ENCODE measurements around the gene ZSWIM5.
"Not testable (repeated sequence)": the region's sequence is repeated elsewhere in the genome, so short reads cannot be mapped to it uniquely, and the experiment has no call there.

Gene ZSWIM5

DNA sequence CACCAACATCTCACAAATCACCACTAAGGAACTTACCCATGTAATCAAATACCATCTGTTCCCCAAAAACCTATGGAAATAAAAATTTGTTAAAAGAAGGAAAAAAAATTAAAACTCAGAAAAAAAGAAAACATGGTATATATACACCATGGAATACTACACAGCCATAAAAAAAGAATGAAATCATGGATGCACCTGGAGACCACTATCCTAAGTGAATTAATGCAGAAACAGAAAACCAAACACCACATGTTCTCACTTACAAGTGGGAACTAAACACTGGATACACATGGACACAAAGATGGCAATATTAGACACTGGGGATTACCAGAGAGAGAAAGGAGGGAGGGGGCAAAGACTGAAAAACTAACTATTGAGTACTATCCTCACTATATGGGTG, 50.4 kb downstream of the ZSWIM5 start:
- no peak overlapping the region for H3K4me3 ChIP-seq (ENCODE audit: low read depth, low read length)
- DNase-seq (ENCODE audit: low read depth), result no peak

GRCh38 chr1:45155423-45155822, 51.0 kb downstream of the ZSWIM5 start:
- DNase-seq (ENCODE audit: low read depth), result no peak
- no peak overlapping the region for H3K4me3 ChIP-seq (ENCODE audit: low read depth, low read length)

- DNase-seq (ENCODE audit: low read depth), result no peak
- no peak overlapping the region for H3K4me3 ChIP-seq (ENCODE audit: low read depth, low read length)
Measured at GRCh38 chr1:45152126-45152525, 54.3 kb downstream of the ZSWIM5 start.

DNA sequence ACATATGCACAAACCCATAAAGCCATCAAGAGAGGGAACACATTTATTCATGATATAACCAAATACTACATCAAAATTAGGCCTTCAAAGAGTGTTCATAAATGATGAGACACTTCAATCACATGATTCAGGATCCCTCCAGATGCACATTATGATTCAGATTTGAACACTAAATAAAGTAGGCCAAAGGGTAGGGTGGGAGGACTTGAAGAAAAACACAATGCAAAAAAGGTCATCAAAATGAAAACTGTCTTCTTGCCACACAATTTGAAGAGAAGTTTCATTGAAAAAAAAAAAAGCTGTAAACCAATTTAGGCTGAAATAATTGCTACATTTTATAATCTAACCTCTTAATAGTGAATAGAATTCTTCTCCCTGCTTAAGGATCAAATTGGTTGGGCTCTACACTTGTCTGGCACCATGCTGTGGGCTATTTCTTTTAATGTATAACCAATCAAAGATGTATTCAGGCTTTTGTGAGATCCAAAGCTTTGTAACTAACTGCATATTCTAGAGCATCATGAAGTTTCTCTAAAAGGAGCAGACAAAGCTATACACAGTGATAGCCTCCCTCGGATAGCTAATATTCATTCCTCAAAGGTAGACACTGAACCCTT, 58.1 kb downstream of the ZSWIM5 start:
- H3K4me3 ChIP-seq (ENCODE audit: low read depth, low read length), result no peak overlapping the region
- no peak for DNase-seq (ENCODE audit: low read depth)

DNA sequence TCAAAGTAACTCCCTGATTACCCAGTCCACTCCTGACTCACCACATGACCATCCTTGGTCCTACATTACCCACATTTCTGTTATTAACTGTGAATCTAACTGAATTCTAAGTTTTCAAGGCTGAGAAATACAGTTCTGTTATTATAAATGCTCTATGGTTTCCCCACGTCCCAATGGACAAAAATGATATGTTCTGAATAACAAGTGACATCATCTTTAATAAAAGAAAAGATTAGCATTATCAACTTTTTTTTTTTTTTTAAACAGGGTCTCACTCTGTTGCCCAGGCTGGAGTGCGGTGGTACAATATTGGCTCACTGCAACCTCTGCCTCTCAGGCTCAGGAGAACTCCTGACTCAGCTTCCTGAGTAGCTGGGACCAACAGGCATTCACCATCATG, 59.6 kb downstream of the ZSWIM5 start:
- no peak overlapping the region for H3K4me3 ChIP-seq (ENCODE audit: low read depth, low read length)
- DNase-seq (ENCODE audit: low read depth), result no peak

- no peak for DNase-seq (ENCODE audit: low read depth)
- H3K4me3 ChIP-seq (ENCODE audit: low read depth, low read length), result no peak overlapping the region
Measured at GRCh38 chr1:45141247-45142003, 65.0 kb downstream of the ZSWIM5 start.

- DNase-seq (ENCODE audit: low read depth), result no peak
- no peak overlapping the region for H3K4me3 ChIP-seq (ENCODE audit: low read depth, low read length)
Measured at GRCh38 chr1:45136984-45137383, 69.4 kb downstream of the ZSWIM5 start.

DNA sequence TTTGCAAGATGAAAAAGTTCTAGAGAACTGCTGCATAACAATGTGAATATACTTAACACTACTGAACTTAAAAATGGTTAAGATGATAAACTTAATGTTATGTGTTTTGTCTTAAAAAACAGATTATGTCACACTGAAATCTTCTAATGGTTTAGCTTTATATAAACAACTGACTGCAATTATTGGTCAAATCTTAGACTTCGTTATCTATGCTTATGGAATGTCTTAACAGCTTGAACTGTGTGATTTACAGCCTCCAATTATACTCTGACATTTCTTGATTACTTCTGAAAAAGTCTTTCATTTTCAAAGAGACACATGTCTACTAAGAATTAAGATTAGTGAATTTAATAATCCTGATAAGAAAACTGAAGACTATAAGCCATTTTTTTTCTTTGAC, 71.1 kb downstream of the ZSWIM5 start:
- no peak overlapping the region for H3K4me3 ChIP-seq (ENCODE audit: low read depth, low read length)
- DNase-seq (ENCODE audit: low read depth), result no peak

DNA sequence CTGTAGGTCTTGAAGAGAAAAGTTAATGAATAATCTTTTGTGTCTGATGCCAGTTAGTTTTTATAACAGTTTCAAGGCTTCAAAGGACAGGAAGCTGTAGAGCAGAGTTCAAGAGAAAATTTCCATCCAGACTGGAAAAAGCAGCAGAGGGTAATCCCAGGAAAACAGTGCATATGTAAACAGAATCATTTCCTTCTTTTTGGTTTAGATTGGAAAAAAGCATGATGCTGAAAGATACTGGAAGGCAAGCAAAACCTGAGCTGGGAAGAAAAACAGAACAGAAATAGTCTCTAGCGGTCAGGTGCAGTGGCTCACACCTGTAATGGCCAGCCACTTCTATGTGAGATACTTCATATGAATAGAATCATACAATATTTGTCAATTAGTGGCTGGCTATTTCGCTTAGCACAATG, 71.9 kb downstream of the ZSWIM5 start:
- no peak overlapping the region for H3K4me3 ChIP-seq (ENCODE audit: low read depth, low read length)

DNA sequence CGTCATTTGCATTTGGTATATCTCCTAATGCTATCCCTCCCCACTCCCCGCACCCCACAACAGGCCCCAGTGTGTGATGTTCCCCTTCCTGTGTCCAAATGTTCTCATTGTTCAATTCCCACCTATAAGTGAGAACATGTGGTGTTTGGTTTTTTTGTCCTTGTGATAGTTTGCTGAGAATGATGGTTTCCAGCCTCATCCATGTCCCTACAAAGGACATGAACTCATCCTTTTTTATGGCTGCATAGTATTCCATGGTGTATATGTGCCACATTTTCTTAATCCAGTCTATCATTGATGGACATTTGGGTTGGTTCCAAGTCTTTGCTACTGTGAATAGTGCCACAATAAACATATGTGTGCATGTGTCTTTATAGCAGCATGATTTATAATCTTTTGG, 73.7 kb downstream of the ZSWIM5 start:
- H3K4me3 ChIP-seq (ENCODE audit: low read depth, low read length); DNase-seq (ENCODE audit: low read depth): not testable (repeated sequence)

More for the DNA sequence above, 71.9 kb downstream of the ZSWIM5 start:
- DNase-seq (ENCODE audit: low read depth), result no peak

DNA sequence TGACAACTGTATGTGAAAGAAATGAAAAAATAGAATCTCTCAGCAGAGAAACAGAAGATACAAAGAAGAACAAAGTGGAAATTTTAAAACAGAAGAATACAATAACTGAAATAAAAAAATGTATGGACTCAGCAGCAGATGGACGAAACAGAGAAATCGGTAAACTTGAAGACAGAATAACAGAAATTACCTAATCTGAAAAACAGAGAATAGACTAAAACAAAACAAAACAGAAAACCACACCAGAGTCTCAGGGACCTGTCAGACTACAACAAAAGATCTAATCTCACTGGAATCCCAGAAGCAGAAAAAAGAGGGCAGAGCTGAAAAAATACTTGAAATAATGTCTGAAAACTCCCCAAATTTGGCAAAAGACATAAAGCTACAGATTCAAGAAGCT, 83.0 kb downstream of the ZSWIM5 start:
- no peak for DNase-seq (ENCODE audit: low read depth)
- H3K4me3 ChIP-seq (ENCODE audit: low read depth, low read length), result no peak overlapping the region

GRCh38 chr1:45122724-45123123, 83.7 kb downstream of the ZSWIM5 start:
- H3K4me3 ChIP-seq (ENCODE audit: low read depth, low read length), result no peak overlapping the region

DNA sequence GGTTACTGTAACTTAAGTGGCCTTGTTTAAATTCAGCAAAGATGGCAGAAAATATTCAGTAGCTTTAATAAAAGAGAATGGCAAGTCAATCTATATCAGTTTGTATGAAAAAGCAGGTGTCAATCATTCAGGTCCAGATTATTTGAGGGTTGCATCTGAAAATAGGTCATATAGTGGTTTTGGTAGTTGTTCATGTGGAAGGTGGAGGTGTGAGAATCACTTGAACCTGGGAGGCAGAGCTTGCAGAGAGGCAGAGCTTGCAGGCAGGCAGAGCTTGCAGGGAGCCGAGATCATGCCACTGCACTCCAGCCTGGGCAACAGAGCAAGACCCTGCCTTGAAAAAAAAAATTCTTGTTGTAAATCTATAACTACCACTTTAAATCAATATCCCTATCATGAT, 88.6 kb downstream of the ZSWIM5 start:
- no peak overlapping the region for H3K4me3 ChIP-seq (ENCODE audit: low read depth, low read length)
- no peak for DNase-seq (ENCODE audit: low read depth)

More at GRCh38 chr1:45122724-45123123, 83.7 kb downstream of the ZSWIM5 start:
- no peak for DNase-seq (ENCODE audit: low read depth)

GRCh38 chr1:45116820-45117219, 89.6 kb downstream of the ZSWIM5 start:
- H3K4me3 ChIP-seq (ENCODE audit: low read depth, low read length), result no peak overlapping the region
- DNase-seq (ENCODE audit: low read depth), result no peak

DNA sequence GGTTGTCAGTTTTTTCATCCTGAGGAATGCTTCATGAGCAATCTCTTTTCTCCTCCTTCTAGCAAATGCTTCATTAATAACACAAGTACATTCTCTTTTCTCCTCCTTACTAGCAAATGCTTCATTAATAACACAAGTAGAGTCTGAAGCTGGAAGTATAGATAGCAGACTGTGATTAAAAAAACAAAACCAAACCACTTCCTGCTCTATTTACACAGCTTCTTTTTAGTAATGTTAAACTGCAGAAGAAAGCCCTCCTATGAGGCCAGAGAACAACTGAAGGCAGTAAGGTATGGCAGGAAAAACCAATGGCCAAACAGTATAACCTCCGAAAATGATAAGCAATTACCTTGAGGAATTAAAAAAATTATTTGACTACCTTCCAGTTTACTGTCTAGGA, 90.1 kb downstream of the ZSWIM5 start:
- DNase-seq (ENCODE audit: low read depth), result no peak

DNA sequence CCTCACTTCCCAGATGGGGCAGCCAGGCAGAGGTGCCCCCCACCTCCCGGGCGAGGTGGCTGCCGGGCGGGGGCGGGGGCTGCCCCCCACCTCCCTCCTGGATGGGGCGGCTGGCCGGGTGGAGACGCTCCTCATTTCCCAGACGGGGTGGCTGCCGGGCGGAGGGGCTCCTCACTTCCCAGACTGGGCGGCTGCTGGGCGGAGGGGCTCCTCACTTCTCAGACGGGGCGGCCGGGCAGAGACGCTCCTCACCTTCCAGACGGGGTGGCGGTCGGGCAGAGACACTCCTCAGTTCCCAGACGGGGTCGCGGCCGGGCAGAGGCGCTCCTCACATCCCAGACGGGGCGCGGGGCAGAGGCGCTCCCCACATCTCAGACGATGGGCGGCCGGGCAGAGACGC, 91.2 kb downstream of the ZSWIM5 start:
- not testable (repeated sequence) for H3K4me3 ChIP-seq (ENCODE audit: low read depth, low read length); DNase-seq (ENCODE audit: low read depth)

More for the DNA sequence above, 90.1 kb downstream of the ZSWIM5 start:
- no peak overlapping the region for H3K4me3 ChIP-seq (ENCODE audit: low read depth, low read length)

GRCh38 chr1:45112661-45113060, 93.7 kb downstream of the ZSWIM5 start:
- DNase-seq (ENCODE audit: low read depth), result no peak
- no peak overlapping the region for H3K4me3 ChIP-seq (ENCODE audit: low read depth, low read length)

DNA sequence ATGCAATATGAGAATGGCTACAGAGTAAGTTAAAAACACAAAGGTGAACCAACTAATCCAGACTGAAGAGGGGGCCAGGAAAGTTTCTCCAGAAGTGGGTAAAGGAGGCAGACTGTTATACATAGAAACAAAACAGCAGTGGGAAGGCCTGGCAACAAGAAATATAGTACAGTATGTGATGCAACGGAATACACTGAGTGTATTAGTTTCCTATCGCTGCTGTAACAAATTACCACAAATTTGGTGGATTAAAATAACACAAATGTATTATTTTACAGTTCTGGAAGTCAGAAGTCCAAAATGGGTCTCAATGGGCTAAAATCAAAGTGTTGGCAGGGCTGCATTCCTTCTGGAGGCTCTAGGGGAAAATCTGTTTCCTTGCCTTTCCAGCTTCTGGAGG, 95.2 kb downstream of the ZSWIM5 start:
- H3K4me3 ChIP-seq (ENCODE audit: low read depth, low read length), result no peak overlapping the region
- DNase-seq (ENCODE audit: low read depth), result no peak

GRCh38 chr1:45107782-45108181, 98.6 kb downstream of the ZSWIM5 start:
- DNase-seq (ENCODE audit: low read depth), result no peak
- no peak overlapping the region for H3K4me3 ChIP-seq (ENCODE audit: low read depth, low read length)

DNA sequence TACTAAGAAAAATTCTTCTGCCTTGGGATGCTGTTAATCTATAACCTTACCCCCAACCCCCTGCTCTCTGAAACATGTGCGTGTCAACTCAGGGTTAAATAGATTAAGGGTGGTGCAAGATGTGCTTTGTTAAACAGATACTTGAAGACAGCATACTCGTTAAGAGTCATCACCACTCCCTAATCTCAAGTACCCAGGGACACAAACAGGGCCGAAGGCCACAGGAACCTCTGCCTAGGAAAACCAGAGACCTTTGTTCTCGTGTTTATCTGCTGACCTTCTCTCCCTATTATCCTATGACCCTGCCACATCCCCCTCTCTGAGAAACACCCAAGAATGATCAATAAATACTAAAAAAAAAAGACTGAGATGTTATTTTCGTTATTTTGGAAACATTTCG, 99.5 kb downstream of the ZSWIM5 start:
- not testable (repeated sequence) for H3K4me3 ChIP-seq (ENCODE audit: low read depth, low read length); DNase-seq (ENCODE audit: low read depth)

GRCh38 chr1:45106156-45106545, 100.3 kb downstream of the ZSWIM5 start:
- H3K4me3 ChIP-seq (ENCODE audit: low read depth, low read length), result not testable (repeated sequence)

More at GRCh38 chr1:45106156-45106545, 100.3 kb downstream of the ZSWIM5 start:
- DNase-seq (ENCODE audit: low read depth), result not testable (repeated sequence)

Measured in skeletal muscle cell (primary cell).